Prostate gland (tissue), 2 donors: Measurements from ENCODE around the gene SND1. TPM values are rescaled to one million over a fixed set of nuclear protein-coding genes. Genes with fewer than 3 reads are reported as not detected.

Experiments
- DNase-seq: peaks from one replicate; pipeline ENCODE4 v3.0.0-alpha.2; 2019; ENCODE audit warnings: low spot score
- H3K27ac ChIP-seq, 2 donors: fragments of 200-600 bp; sonication (generic); 2 replicates each; pipeline ENCODE4 v1.5.1; 2017 to 2019
- H3K27me3 ChIP-seq: fragments of 200-600 bp; sonication (generic); replicated peaks from 2 replicates; pipeline ENCODE4 v1.5.1; 2019; ENCODE audit not compliant: insufficient read depth
- H3K36me3 ChIP-seq, 2 donors: fragments of 200-600 bp; sonication (generic); 1 replicate in 1 of 2; 2 replicates in 1 of 2; pipeline versions ENCODE4 v1.5.1 to v1.8.1; 2017 to 2019
- H3K4me1 ChIP-seq: fragments of 200-600 bp; sonication (generic); replicated peaks from 2 replicates; pipeline ENCODE4 v1.5.1; 2019
- H3K4me3 ChIP-seq, 2 donors: fragments of 200-600 bp; sonication (generic); 2 replicates each; pipeline ENCODE4 v1.5.1; 2017 to 2019
- H3K9me3 ChIP-seq: fragments of 200-600 bp; sonication (generic); 2 replicates; pipeline ENCODE4 v1.5.1; 2017
- CTCF ChIP-seq, 4 experiments: fragments of 200-600 bp in 2 of 4; fragments of 450-650 bp in 2 of 4; sonication (generic) in 2 of 4; IDR thresholded peaks; 1 replicate in 3 of 4; 2 replicates in 1 of 4; pipeline ENCODE4 v1.5.1; 2016 to 2019; ENCODE audit warnings: antibody characterized with exemption in 4 of 4, mild to moderate bottlenecking in 2 of 4, moderate library complexity in 2 of 4
- POLR2A ChIP-seq: fragments of 450-650 bp; IDR thresholded peaks from one replicate; pipeline ENCODE4 v1.6.1; 2016; ENCODE audit warnings: antibody characterized with exemption, mild to moderate bottlenecking
- POLR2AphosphoS5 ChIP-seq: sonication (generic); formaldehyde crosslinking; IDR thresholded peaks from one replicate; pipeline ENCODE4 v1.6.1; 2017; ENCODE audit warnings: antibody characterized with exemption
- whole genome bisulfite sequencing: methylation state at CpG from one replicate; pipeline ENCODE4 v1.1.5; 2018; 5-methylcytosine and 5-hydroxymethylcytosine counted together
- intact Hi-C: fragments of 100-400 bp; cut with DNase I; formaldehyde crosslinking; loops from one replicate; pipeline ENCODE4 v1.14.2; 2022
- total RNA-seq, 2 donors: library from RNA; depleted of rRNA; stranded (reverse); fragments of >200 nt; gene quantifications; one replicate each; pipeline ENCODE4 v1.1.0, GENCODE V29; 2016

The SND1 gene
- total RNA-seq, 2 donors from 2014 or later = 175 to 190 TPM

GRCh38 chr7:127764681-127765080, 112.7 kb downstream of the SND1 start:
- Histone ChIP-seq H3K4me1 (no peaks in the 10 kb centered on the region), H3K27me3 (no peaks in the 10 kb centered on the region), H3K9me3 (no peaks in the 10 kb centered on the region), H3K36me3 (no peaks in the 10 kb centered on the region), H3K27ac (no peak overlapping the region), H3K4me3 (no peak overlapping the region)
- 75% methylated on average over 6 of the region's 6 CpGs for WGBS
- intact Hi-C loops = no loop called here
- TF ChIP-seq CTCF (IDR thresholded peaks at IDR 0.05) = no peak
- no peak for TF ChIP-seq POLR2AphosphoS5
- no peak for TF ChIP-seq POLR2A
- no peak for DNase-seq

GRCh38 chr7:127765150-127765549, 113.2 kb downstream of the SND1 start:
- no peak overlapping the region for H3K4me3 ChIP-seq
- intact Hi-C loops = no loop called here
- no peak overlapping the region for H3K27ac ChIP-seq
- TF ChIP-seq CTCF (IDR thresholded peaks at IDR 0.05) (no peak), POLR2AphosphoS5 (no peak), POLR2A (no peak)
- H3K9me3 ChIP-seq = no peaks in the 10 kb centered on the region
- WGBS = 90% methylated on average over 3 of the region's 3 CpGs
- H3K4me1 ChIP-seq = no peaks in the 10 kb centered on the region
- DNase-seq = no peak
- no peaks in the 10 kb centered on the region for H3K36me3 ChIP-seq
- no peaks in the 10 kb centered on the region for H3K27me3 ChIP-seq

GRCh38 chr7:127766831-127767459, 115.0 kb downstream of the SND1 start:
- DNase-seq = no peak
- TF ChIP-seq POLR2A (no peak), CTCF (IDR thresholded peaks at IDR 0.05) (no peak), POLR2AphosphoS5 (no peak)
- 59% methylated on average over 4 of the region's 4 CpGs for WGBS
- Histone ChIP-seq H3K36me3 (no peaks in the 10 kb centered on the region), H3K9me3 (no peaks in the 10 kb centered on the region), H3K4me3 (no peak overlapping the region), H3K4me1 (no peaks in the 10 kb centered on the region), H3K27ac (no peak overlapping the region), H3K27me3 (no peaks in the 10 kb centered on the region)
- intact Hi-C loops = no loop called here

- Histone ChIP-seq H3K4me3 (no peak overlapping the region), H3K27me3 (no peaks in the 10 kb centered on the region), H3K9me3 (no peaks in the 10 kb centered on the region), H3K36me3 (no peaks in the 10 kb centered on the region), H3K4me1 (no peaks in the 10 kb centered on the region), H3K27ac (no peak overlapping the region)
- no peak for DNase-seq
- 85% methylated on average over 2 of the region's 2 CpGs for WGBS
- no peak for TF ChIP-seq POLR2A
- intact Hi-C loops = no loop called here
Measured at GRCh38 chr7:127768241-127768640, 116.2 kb downstream of the SND1 start.

- no peak for DNase-seq
- 94% methylated on average over 4 of the region's 4 CpGs for WGBS
- no peaks in the 10 kb centered on the region for H3K9me3 ChIP-seq
- H3K36me3 ChIP-seq = no peaks in the 10 kb centered on the region
- H3K4me3 ChIP-seq = no peak overlapping the region
- H3K4me1 ChIP-seq = no peaks in the 10 kb centered on the region
- TF ChIP-seq POLR2AphosphoS5 (no peak), CTCF (IDR thresholded peaks at IDR 0.05) (no peak), POLR2A (no peak)
- no peaks in the 10 kb centered on the region for H3K27me3 ChIP-seq
- H3K27ac ChIP-seq = no peak overlapping the region
- intact Hi-C loops = no loop called here
Measured at GRCh38 chr7:127769137-127769536, 117.1 kb downstream of the SND1 start.
